ENCODE results near the gene PRAF2.

PRAF2 gene

DNA sequence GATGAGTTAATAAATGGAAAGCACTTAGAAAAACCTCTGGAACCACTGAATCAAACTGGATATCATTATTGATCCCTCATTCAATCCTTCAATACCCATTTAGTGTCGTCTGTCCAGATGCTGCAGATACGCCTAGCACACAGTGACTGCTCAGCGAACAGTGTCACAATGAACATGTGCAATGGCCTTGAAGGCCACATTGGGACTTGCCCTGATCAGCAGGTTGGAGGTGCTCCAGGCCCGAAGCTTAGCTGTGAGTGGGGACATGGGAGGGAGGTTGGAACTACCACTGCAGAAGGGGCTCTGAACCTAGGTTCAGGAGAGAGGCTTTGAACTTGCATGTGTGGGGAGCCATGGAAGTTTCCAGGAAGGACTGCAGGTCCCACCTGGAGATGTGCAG is 32.5 kb upstream of the PRAF2 start:
- TF ChIP-seq, protein P1, sequence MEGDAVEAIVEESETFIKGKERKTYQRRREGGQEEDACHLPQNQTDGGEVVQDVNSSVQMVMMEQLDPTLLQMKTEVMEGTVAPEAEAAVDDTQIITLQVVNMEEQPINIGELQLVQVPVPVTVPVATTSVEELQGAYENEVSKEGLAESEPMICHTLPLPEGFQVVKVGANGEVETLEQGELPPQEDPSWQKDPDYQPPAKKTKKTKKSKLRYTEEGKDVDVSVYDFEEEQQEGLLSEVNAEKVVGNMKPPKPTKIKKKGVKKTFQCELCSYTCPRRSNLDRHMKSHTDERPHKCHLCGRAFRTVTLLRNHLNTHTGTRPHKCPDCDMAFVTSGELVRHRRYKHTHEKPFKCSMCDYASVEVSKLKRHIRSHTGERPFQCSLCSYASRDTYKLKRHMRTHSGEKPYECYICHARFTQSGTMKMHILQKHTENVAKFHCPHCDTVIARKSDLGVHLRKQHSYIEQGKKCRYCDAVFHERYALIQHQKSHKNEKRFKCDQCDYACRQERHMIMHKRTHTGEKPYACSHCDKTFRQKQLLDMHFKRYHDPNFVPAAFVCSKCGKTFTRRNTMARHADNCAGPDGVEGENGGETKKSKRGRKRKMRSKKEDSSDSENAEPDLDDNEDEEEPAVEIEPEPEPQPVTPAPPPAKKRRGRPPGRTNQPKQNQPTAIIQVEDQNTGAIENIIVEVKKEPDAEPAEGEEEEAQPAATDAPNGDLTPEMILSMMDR (IDR thresholded peaks at IDR 0.05; ENCODE audit: unreplicated experiment in 3 of 3): no peak
- Mint-ChIP-seq H3K27ac (no peak overlapping the region), H3K36me3 (ENCODE audit: low read depth) (peaks cover 18% of the 10 kb centered on the region), H3K4me1 (no peaks in the 10 kb centered on the region), H3K27me3 (ENCODE audit: low read depth) (no peaks in the 10 kb centered on the region), H3K4me3 (no peak overlapping the region), H3K9me3 (peaks cover 10% of the 10 kb centered on the region)

DNA sequence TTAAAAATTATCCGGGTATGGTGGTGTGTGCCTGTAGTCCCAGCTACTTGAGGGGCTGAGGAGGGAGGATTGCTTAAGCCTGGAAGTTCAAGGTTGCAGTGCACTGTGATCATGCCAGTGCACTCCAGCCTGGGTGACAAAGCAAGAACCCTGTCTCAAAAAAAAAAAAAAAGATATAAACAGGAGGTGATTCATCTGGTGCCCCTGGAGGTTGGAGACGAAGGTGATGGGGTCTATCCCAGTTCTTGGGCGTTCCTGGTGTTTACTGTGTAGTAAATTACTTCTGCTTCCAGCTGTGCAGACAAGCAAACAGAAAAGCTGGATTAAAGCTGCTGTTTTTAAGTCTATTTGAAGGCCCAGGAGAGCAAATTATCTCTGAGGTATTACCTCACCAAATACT is 29.8 kb upstream of the PRAF2 start:
- Mint-ChIP-seq H3K9me3 (peaks cover 4% of the 10 kb centered on the region), H3K36me3 (ENCODE audit: low read depth) (peaks cover 8% of the 10 kb centered on the region), H3K4me1 (no peaks in the 10 kb centered on the region), H3K27me3 (ENCODE audit: low read depth) (no peaks in the 10 kb centered on the region), H3K4me3 (no peak overlapping the region), H3K27ac (no peak overlapping the region)
- TF ChIP-seq, protein P1 (IDR thresholded peaks at IDR 0.05; ENCODE audit: unreplicated experiment in 3 of 3): no peak

DNA sequence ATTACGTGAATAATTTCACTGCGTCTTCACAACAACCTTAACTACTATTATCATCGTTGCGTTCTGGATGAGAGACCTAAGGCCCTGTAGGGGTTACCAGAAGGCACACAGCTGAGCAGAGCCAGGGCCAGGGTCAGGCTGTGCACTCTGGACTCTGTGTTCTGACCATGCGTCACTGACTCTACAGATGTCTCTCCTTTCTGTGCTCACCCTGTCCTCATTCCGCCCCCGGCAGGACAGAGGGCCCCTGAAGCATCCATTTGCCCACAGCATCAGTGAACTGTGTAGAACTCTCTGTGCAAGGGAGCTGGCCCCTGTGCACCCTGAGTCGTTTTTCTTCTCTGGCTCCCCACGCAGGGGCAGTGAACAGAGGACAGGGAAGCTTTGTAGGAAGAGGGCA is 28.4 kb upstream of the PRAF2 start:
- Mint-ChIP-seq H3K4me1 (no peaks in the 10 kb centered on the region), H3K27me3 (ENCODE audit: low read depth) (no peaks in the 10 kb centered on the region), H3K36me3 (ENCODE audit: low read depth) (peaks cover 5% of the 10 kb centered on the region), H3K27ac (peak overlapping the region in 1 of 3 experiments; percentile 75), H3K9me3 (peaks cover 4% of the 10 kb centered on the region), H3K4me3 (peak overlapping the region; percentile 70 to 90 (median 86))
- TF ChIP-seq, protein P1 (IDR thresholded peaks at IDR 0.05; ENCODE audit: unreplicated experiment in 3 of 3): no peak

DNA sequence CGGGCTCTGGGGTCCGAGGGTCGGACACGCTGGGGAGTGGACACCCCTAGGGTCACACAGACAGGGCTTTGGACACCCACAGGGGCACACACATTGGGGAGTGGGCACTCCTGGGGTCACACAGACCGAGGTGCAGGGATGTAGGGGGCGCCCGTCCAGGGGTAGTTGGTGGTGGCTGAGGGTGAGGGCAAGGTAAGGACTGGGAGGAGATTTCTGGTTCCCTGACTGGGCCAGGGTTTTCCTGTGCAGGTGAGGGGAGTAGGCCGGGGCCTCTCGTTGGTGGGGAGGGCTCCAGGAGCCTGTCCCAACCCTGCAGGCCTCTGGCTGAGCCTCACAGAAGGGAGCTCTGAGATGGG is 27.8 kb upstream of the PRAF2 start:
- no peaks in the 10 kb centered on the region for H3K27me3 Mint-ChIP-seq (ENCODE audit: low read depth)
- TF ChIP-seq, protein P1 (IDR thresholded peaks at IDR 0.05; ENCODE audit: unreplicated experiment in 3 of 3): no peak
- H3K36me3 Mint-ChIP-seq (ENCODE audit: low read depth): peaks cover 3% of the 10 kb centered on the region
- peak overlapping the region in 1 of 3 experiments; percentile 75 for H3K27ac Mint-ChIP-seq
- no peaks in the 10 kb centered on the region for H3K4me1 Mint-ChIP-seq
- peak overlapping the region; percentile 70 to 90 (median 86) for H3K4me3 Mint-ChIP-seq
- H3K9me3 Mint-ChIP-seq: peaks cover 4% of the 10 kb centered on the region

DNA sequence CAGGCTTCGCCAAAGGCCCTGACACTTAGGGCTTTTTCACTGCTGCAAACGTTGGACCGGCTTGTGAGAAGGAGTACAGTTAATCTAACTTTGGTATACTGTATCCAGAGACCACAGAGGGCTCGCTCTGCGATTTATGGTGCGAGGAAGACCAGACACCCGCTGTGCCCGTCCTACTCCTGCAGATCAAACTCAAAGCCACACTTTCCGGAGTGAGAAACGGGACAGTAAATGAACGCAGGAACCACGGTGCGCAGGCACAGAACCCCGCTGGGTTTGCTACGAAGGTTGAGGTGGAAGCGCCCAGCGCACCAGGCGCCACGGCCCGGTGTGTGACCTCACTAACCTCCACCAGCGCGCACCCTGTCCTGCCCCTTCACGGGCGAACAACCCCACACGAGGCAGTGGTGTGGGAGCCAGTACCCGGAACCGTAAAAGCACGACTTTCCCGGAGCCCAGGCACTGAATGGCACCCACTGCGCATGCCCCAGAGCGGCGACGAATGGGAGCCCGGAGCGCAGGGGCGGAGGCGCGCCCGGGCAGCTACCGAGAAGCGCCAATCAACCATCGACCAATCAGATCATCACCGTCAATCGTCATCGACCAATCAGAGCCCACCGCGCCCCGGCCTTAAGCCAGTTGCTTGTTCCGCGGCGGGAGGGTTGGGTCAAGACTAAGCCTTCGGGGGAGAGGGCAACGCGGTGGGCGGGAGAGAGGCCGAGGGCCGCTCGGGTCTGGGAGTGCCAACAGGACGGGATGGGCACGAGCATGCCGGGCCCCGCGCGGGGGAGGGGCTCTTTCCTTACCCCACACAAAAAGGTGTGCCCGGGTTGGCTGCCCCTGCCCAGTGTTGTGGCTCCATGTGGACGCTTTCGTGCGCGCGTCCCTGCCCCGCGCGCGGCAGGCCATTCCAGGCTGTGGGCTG is 27.2 kb upstream of the PRAF2 start:
- no peaks in the 10 kb centered on the region for H3K27me3 Mint-ChIP-seq (ENCODE audit: low read depth)
- H3K4me1 Mint-ChIP-seq: no peaks in the 10 kb centered on the region
- peaks cover 3% of the 10 kb centered on the region for H3K36me3 Mint-ChIP-seq (ENCODE audit: low read depth)
- H3K4me3 Mint-ChIP-seq: peak overlapping the region; percentile 86 to 93 (median 90)
- TF ChIP-seq, protein P1 (IDR thresholded peaks at IDR 0.05; ENCODE audit: unreplicated experiment in 3 of 3): no peak
- peaks cover 7% of the 10 kb centered on the region for H3K9me3 Mint-ChIP-seq
- H3K27ac Mint-ChIP-seq: peak overlapping the region; percentile 38 to 75 (median 74)

DNA sequence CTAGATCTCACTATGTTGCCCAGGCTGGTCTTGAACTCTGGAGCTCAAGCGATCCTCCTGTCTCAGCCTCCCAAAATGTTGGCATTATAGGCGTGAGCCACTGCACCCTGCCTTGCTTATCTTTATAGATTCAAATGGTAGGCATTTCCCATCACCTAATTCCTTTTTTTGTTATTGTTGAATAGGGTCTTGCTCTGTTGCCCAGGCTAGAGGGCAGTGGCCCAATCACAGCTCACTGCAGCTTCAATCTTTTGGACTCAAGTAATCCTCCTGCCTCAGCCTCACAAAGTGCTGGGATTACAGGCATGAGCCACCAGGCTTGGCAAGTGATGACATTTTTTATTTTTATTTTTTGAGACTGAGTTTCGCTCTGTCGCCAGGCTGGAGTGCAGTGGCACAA is 22.6 kb upstream of the PRAF2 start:
- H3K9me3 Mint-ChIP-seq: peaks cover 3% of the 10 kb centered on the region
- H3K4me3 Mint-ChIP-seq: no peak overlapping the region
- no peaks in the 10 kb centered on the region for H3K36me3 Mint-ChIP-seq (ENCODE audit: low read depth)
- H3K4me1 Mint-ChIP-seq: no peaks in the 10 kb centered on the region
- TF ChIP-seq, protein P1 (IDR thresholded peaks at IDR 0.05; ENCODE audit: unreplicated experiment in 3 of 3): no peak
- H3K27ac Mint-ChIP-seq: no peak overlapping the region
- H3K27me3 Mint-ChIP-seq (ENCODE audit: low read depth): no peaks in the 10 kb centered on the region

All from nephron (organoid).